Naive thymus-derived CD4-positive, alpha-beta T cell (primary cell): ENCODE results near the gene CARD10. TPM values are rescaled to one million over a fixed set of nuclear protein-coding genes. Genes with fewer than 3 reads are reported as not detected.
A peak's percentile ranks its signal among the peaks of the same experiment; 100 is the strongest.

Experiments used
- ATAC-seq: fragments of 150-1000 bp; cut with Tn5 transposase; 2 replicates; pipeline ENCODE4 v1.10.0; 2021; ENCODE audit warnings: mild to moderate bottlenecking, moderate library complexity
- CTCF ChIA-PET: fragments of 350-600 bp; sonication (Branson Sonifier 250); formaldehyde crosslinking; loops from one replicate; lab custom pipeline; 2021; ENCODE audit warnings: antibody characterized with exemption; lab: Charles Lee
- POLR2A ChIA-PET: fragments of 350-600 bp; sonication (Branson Sonifier 250); formaldehyde crosslinking; loops from one replicate; lab custom pipeline; 2021; ENCODE audit warnings: antibody characterized with exemption, inconsistent platforms; lab: Charles Lee
- DNase-seq, 9 donors: peaks; one replicate each; pipeline versions ENCODE4 v3.0.0 to v3.0.0-alpha.2; 2020 to 2022; ENCODE audit warnings: mixed read lengths in 1 of 9
- H3K27ac ChIP-seq: one replicate; pipeline ENCODE4 v1.7.0; 2013; ENCODE audit warnings: mild to moderate bottlenecking, low read depth, low read length, moderate library complexity
- H3K27me3 ChIP-seq, 2 donors: one replicate each; pipeline ENCODE4 v1.7.0; 2013; ENCODE audit warnings: low read length in 2 of 2, mild to moderate bottlenecking in 2 of 2, moderate library complexity in 2 of 2; ENCODE audit not compliant: control insufficient read depth in 2 of 2, insufficient read depth in 2 of 2
- H3K36me3 ChIP-seq, 3 experiments: 1 replicate in 2 of 3; 2 replicates in 1 of 3; pipeline ENCODE4 v1.7.0; 2013; ENCODE audit warnings: low read length in 3 of 3, mild to moderate bottlenecking in 3 of 3, moderate library complexity in 1 of 3; ENCODE audit not compliant: insufficient read depth in 3 of 3, control insufficient read depth in 2 of 3
- H3K4me1 ChIP-seq, 2 donors: one replicate each; pipeline ENCODE4 v1.7.0; 2013; ENCODE audit warnings: low read length in 2 of 2, mild to moderate bottlenecking in 2 of 2, moderate library complexity in 1 of 2; ENCODE audit not compliant: control insufficient read depth in 2 of 2, insufficient read depth in 2 of 2
- H3K4me3 ChIP-seq: 2 replicates; pipeline ENCODE4 v1.7.0; 2013; ENCODE audit warnings: mild to moderate bottlenecking, low read length
- H3K9me3 ChIP-seq, 3 experiments: 1 replicate in 2 of 3; 2 replicates in 1 of 3; pipeline ENCODE4 v1.7.0; 2013; ENCODE audit warnings: low read length in 3 of 3; ENCODE audit not compliant: control insufficient read depth in 2 of 3
- H3K27ac Mint-ChIP-seq, 9 donors: one replicate each; pipeline ENCODE4 v1.8.0; 2020 to 2022; ENCODE audit warnings: mixed read lengths in 9 of 9, mild to moderate bottlenecking in 8 of 9, moderate library complexity in 5 of 9, inconsistent platforms in 2 of 9
- H3K27me3 Mint-ChIP-seq, 5 donors: one replicate each; pipeline ENCODE4 v1.8.0; 2021 to 2022; ENCODE audit warnings: mixed read lengths in 5 of 5, mild to moderate bottlenecking in 1 of 5
- H3K36me3 Mint-ChIP-seq, 5 donors: one replicate each; pipeline ENCODE4 v1.8.0; 2020 to 2022; ENCODE audit warnings: mixed read lengths in 5 of 5, mild to moderate bottlenecking in 3 of 5, inconsistent platforms in 1 of 5
- H3K4me1 Mint-ChIP-seq, 7 donors: one replicate each; pipeline ENCODE4 v1.8.0; 2020 to 2022; ENCODE audit warnings: mixed read lengths in 7 of 7, mild to moderate bottlenecking in 3 of 7, inconsistent platforms in 1 of 7
- H3K4me3 Mint-ChIP-seq, 10 donors: one replicate each; pipeline ENCODE4 v1.8.0; 2020 to 2022; ENCODE audit warnings: mild to moderate bottlenecking in 10 of 10, mixed read lengths in 10 of 10, moderate library complexity in 6 of 10, inconsistent platforms in 2 of 10
- H3K9me3 Mint-ChIP-seq, 11 donors: one replicate each; pipeline ENCODE4 v1.8.0; 2020 to 2022; ENCODE audit warnings: mixed read lengths in 11 of 11, mild to moderate bottlenecking in 4 of 11, inconsistent platforms in 1 of 11, moderate library complexity in 1 of 11
- intact Hi-C, 2 donors: fragments of 100-400 bp; cut with micrococcal nuclease; formaldehyde crosslinking; loops; one replicate each; pipeline ENCODE4 v1.15.1; 2023
- polyA plus RNA-seq, 2 donors: library from polyadenylated mRNA; unstranded; fragments of 300-500 nt; fragmentation: Illumina TruSeq; gene quantifications; one replicate each; pipeline ENCODE4 v1.2.3, GENCODE V29; 2021
- total RNA-seq, 6 experiments: library from RNA in 5 of 6; stranded (reverse) in 5 of 6; gene quantifications; 1 replicate in 5 of 6; 2 replicates in 1 of 6; pipeline ENCODE4 v1.2.3 and lab custom pipeline; 2021 to 2026

The CARD10 gene
- total and polyA plus RNA-seq, 7 experiments from 2014 or later = 0.13 to 1.0 (median 0.69) TPM; not detected in 2

- Mint-ChIP-seq H3K27ac (no peak overlapping the region), H3K27me3 (peaks cover 19 to 42% (median 27%) of the 10 kb centered on the region in 5 donors), H3K36me3 (no peaks in the 10 kb centered on the region), H3K4me3 (no peak overlapping the region), H3K9me3 (no peaks in the 10 kb centered on the region), H3K4me1 (peaks cover 8 to 12% (median 8%) of the 10 kb centered on the region in 7 donors)
- ATAC-seq = peak; percentile 36
- POLR2A ChIA-PET = no interaction called here
- Histone ChIP-seq H3K27ac (no peak overlapping the region), H3K27me3 (peaks cover 0 to 1% of the 10 kb centered on the region in 2 donors), H3K9me3 (no peaks in the 10 kb centered on the region), H3K4me3 (no peak overlapping the region), H3K4me1 (no peaks in the 10 kb centered on the region), H3K36me3 (no peaks in the 10 kb centered on the region)
- CTCF ChIA-PET = no interaction called here
- intact Hi-C loops = no loop called here
- peak in 1 of 9 donors; percentile 52 for DNase-seq
Observed at GRCh38 chr22:37525073-37525745, 6.0 kb upstream of the CARD10 start.

- Mint-ChIP-seq H3K4me1 (peaks cover 6 to 16% (median 9%) of the 10 kb centered on the region in 7 donors), H3K4me3 (no peak overlapping the region), H3K36me3 (no peaks in the 10 kb centered on the region), H3K27ac (no peak overlapping the region), H3K9me3 (no peaks in the 10 kb centered on the region), H3K27me3 (peaks cover 24 to 61% (median 34%) of the 10 kb centered on the region in 5 donors)
- CTCF ChIA-PET = no interaction called here
- Histone ChIP-seq H3K27ac (no peak overlapping the region), H3K36me3 (no peaks in the 10 kb centered on the region), H3K9me3 (no peaks in the 10 kb centered on the region), H3K4me3 (no peak overlapping the region), H3K27me3 (peaks cover 0 to 8% of the 10 kb centered on the region in 2 donors), H3K4me1 (peaks cover 4 to 6% of the 10 kb centered on the region in 2 donors)
- ATAC-seq = no peak
- POLR2A ChIA-PET = no interaction called here
- DNase-seq = no peak
- intact Hi-C loops = no loop called here
Observed at GRCh38 chr22:37522482-37522881, 3.3 kb upstream of the CARD10 start.

GRCh38 chr22:37521236-37521739 is 2.1 kb upstream of the CARD10 start:
- Mint-ChIP-seq H3K9me3 (no peaks in the 10 kb centered on the region), H3K27me3 (peaks cover 24 to 69% (median 34%) of the 10 kb centered on the region in 5 donors), H3K4me3 (peak overlapping the region in 7 of 10 donors; percentile 16 to 77 (median 42)), H3K27ac (no peak overlapping the region), H3K4me1 (peaks cover 6 to 16% (median 9%) of the 10 kb centered on the region in 7 donors), H3K36me3 (no peaks in the 10 kb centered on the region)
- no peak for DNase-seq
- no peaks in the 10 kb centered on the region for H3K9me3 ChIP-seq
- no peaks in the 10 kb centered on the region for H3K36me3 ChIP-seq
- no peak overlapping the region for H3K27ac ChIP-seq
- ATAC-seq = no peak
- H3K4me1 ChIP-seq = peaks cover 4 to 6% of the 10 kb centered on the region in 2 donors
- ChIA-PET POLR2A (no interaction called here), CTCF (no interaction called here)
- H3K27me3 ChIP-seq = peaks cover 0 to 8% of the 10 kb centered on the region in 2 donors
- intact Hi-C loops = no loop called here
- no peak overlapping the region for H3K4me3 ChIP-seq

GRCh38 chr22:37520776-37521191 is 1.6 kb upstream of the CARD10 start:
- Histone ChIP-seq H3K27ac (no peak overlapping the region), H3K9me3 (no peaks in the 10 kb centered on the region), H3K4me3 (no peak overlapping the region), H3K36me3 (no peaks in the 10 kb centered on the region), H3K27me3 (peaks cover 0 to 8% of the 10 kb centered on the region in 2 donors), H3K4me1 (peaks cover 4 to 6% of the 10 kb centered on the region in 2 donors)
- Mint-ChIP-seq H3K4me1 (peaks cover 6 to 16% (median 7%) of the 10 kb centered on the region in 7 donors), H3K27me3 (peaks cover 24 to 70% (median 34%) of the 10 kb centered on the region in 5 donors), H3K36me3 (no peaks in the 10 kb centered on the region), H3K9me3 (no peaks in the 10 kb centered on the region), H3K4me3 (peak overlapping the region in 9 of 10 donors; percentile 44 to 77 (median 59)), H3K27ac (no peak overlapping the region)
- no peak for ATAC-seq
- POLR2A ChIA-PET = no interaction called here
- DNase-seq = no peak
- CTCF ChIA-PET = no interaction called here
- intact Hi-C loops = no loop called here

- H3K27me3 Mint-ChIP-seq = peaks cover 24 to 77% (median 30%) of the 10 kb centered on the region in 5 donors
- H3K9me3 ChIP-seq = no peaks in the 10 kb centered on the region
- POLR2A ChIA-PET = no interaction called here
- H3K27ac ChIP-seq = no peak overlapping the region
- H3K4me3 ChIP-seq = peak overlapping the region; percentile 30
- peak overlapping the region in 5 of 9 donors; percentile 11 to 78 (median 27) for H3K27ac Mint-ChIP-seq
- peaks cover 0 to 8% of the 10 kb centered on the region in 2 donors for H3K27me3 ChIP-seq
- H3K4me1 ChIP-seq = peaks cover 4 to 6% of the 10 kb centered on the region in 2 donors
- H3K36me3 Mint-ChIP-seq = no peaks in the 10 kb centered on the region
- intact Hi-C loops = no loop called here
- CTCF ChIA-PET = no interaction called here
- peak overlapping the region; percentile 65 to 93 (median 82) for H3K4me3 Mint-ChIP-seq
- DNase-seq = no peak
- H3K4me1 Mint-ChIP-seq = peaks cover 6 to 16% (median 7%) of the 10 kb centered on the region in 7 donors
- peak; percentile 20 for ATAC-seq
- H3K9me3 Mint-ChIP-seq = no peaks in the 10 kb centered on the region
- no peaks in the 10 kb centered on the region for H3K36me3 ChIP-seq
Observed at GRCh38 chr22:37518509-37519267, 527 bp downstream of the CARD10 start.

GRCh38 chr22:37517826-37518450 is 1.3 kb downstream of the CARD10 start:
- peak overlapping the region; percentile 65 to 93 (median 82) for H3K4me3 Mint-ChIP-seq
- no peaks in the 10 kb centered on the region for H3K36me3 Mint-ChIP-seq
- Histone ChIP-seq H3K27ac (no peak overlapping the region), H3K4me3 (no peak overlapping the region), H3K36me3 (no peaks in the 10 kb centered on the region), H3K27me3 (peaks cover 0 to 8% of the 10 kb centered on the region in 2 donors), H3K4me1 (peaks cover 4 to 6% of the 10 kb centered on the region in 2 donors), H3K9me3 (no peaks in the 10 kb centered on the region)
- ATAC-seq = no peak
- H3K27me3 Mint-ChIP-seq = peaks cover 23 to 74% (median 28%) of the 10 kb centered on the region in 5 donors
- intact Hi-C loops = no loop called here
- POLR2A ChIA-PET = no interaction called here
- H3K27ac Mint-ChIP-seq = peak overlapping the region in 4 of 9 donors; percentile 11 to 78 (median 23)
- CTCF ChIA-PET = no interaction called here
- H3K9me3 Mint-ChIP-seq = no peaks in the 10 kb centered on the region
- no peak for DNase-seq
- peaks cover 6 to 16% (median 7%) of the 10 kb centered on the region in 7 donors for H3K4me1 Mint-ChIP-seq
